ENCODE results near the gene CYP2W1. TPM values are rescaled to one million over a fixed set of nuclear protein-coding genes. Genes with fewer than 3 reads are reported as not detected.

Gene CYP2W1
- total RNA-seq, 1 donor from 2014 or later = not detected

GRCh38 chr7:947391-948210 is 35.4 kb upstream of the CYP2W1 start:
- H3K9me3 Mint-ChIP-seq = no peaks in the 10 kb centered on the region
- Histone ChIP-seq H3K4me2 (no peak overlapping the region), H3K9me3 (ENCODE audit: low read depth) (no peaks in the 10 kb centered on the region), H2AFZ (replicated peaks) (no peak overlapping the region), H4K20me1 (ENCODE audit: low read depth) (peaks cover under 1% of the 10 kb centered on the region), H3K27me3 (peaks cover 19% of the 10 kb centered on the region), H3K9ac (no peak overlapping the region), H3K27ac (no peak overlapping the region), H3K4me1 (no peaks in the 10 kb centered on the region), H3K36me3 (no peaks in the 10 kb centered on the region), H3K79me2 (ENCODE audit: low read depth) (no peaks in the 10 kb centered on the region), H3F3A (ENCODE audit: low read depth) (no peaks in the 10 kb centered on the region), H3K4me3 (no peak overlapping the region)
- H3K27me3 Mint-ChIP-seq (ENCODE audit: insufficient read depth, low read depth) = peaks cover 13% of the 10 kb centered on the region
- DNase-seq (ENCODE audit: low spot score) = no peak
- no peaks in the 10 kb centered on the region for H3K4me1 Mint-ChIP-seq
- no peak overlapping the region for H3K4me3 Mint-ChIP-seq
- TF ChIP-seq EZH2phosphoT487 (IDR thresholded peaks at IDR 0.05) (no peak), CTCF (IDR thresholded peaks at IDR 0.05) (no peak)
- H3K27ac Mint-ChIP-seq = no peak overlapping the region
- no peaks in the 10 kb centered on the region for H3K36me3 Mint-ChIP-seq

GRCh38 chr7:949021-949934 is 33.7 kb upstream of the CYP2W1 start:
- DNase-seq (ENCODE audit: low spot score) = no peak
- no peaks in the 10 kb centered on the region for H3K79me2 ChIP-seq (ENCODE audit: low read depth)
- H2AFZ ChIP-seq (replicated peaks) = no peak overlapping the region
- H3K36me3 ChIP-seq = no peaks in the 10 kb centered on the region
- no peak overlapping the region for H3K4me2 ChIP-seq
- no peak overlapping the region for H3K4me3 ChIP-seq
- H3K27me3 Mint-ChIP-seq (ENCODE audit: insufficient read depth, low read depth) = peaks cover 13% of the 10 kb centered on the region
- no peaks in the 10 kb centered on the region for H3K9me3 ChIP-seq (ENCODE audit: low read depth)
- H3F3A ChIP-seq (ENCODE audit: low read depth) = no peaks in the 10 kb centered on the region
- no peak overlapping the region for H3K4me3 Mint-ChIP-seq
- no peaks in the 10 kb centered on the region for H3K4me1 Mint-ChIP-seq
- H4K20me1 ChIP-seq (ENCODE audit: low read depth) = peaks cover 14% of the 10 kb centered on the region
- H3K4me1 ChIP-seq = peaks cover 5% of the 10 kb centered on the region
- peak overlapping the region; percentile 79 for H3K27ac Mint-ChIP-seq
- H3K27ac ChIP-seq = no peak overlapping the region
- TF ChIP-seq EZH2phosphoT487 (IDR thresholded peaks at IDR 0.05) (no peak), EZH2 (IDR thresholded peaks at IDR 0.05) (no peak), CTCF (IDR thresholded peaks at IDR 0.05) (no peak)
- H3K9me3 Mint-ChIP-seq = no peaks in the 10 kb centered on the region
- H3K27me3 ChIP-seq = peaks cover 30% of the 10 kb centered on the region
- H3K36me3 Mint-ChIP-seq = no peaks in the 10 kb centered on the region
- no peak overlapping the region for H3K9ac ChIP-seq

- H3K27me3 Mint-ChIP-seq (ENCODE audit: insufficient read depth, low read depth) = peaks cover 24% of the 10 kb centered on the region
- Histone ChIP-seq H3K4me1 (peaks cover 5% of the 10 kb centered on the region), H3K9me3 (ENCODE audit: low read depth) (no peaks in the 10 kb centered on the region), H3K4me2 (no peak overlapping the region), H3K4me3 (no peak overlapping the region), H3K79me2 (ENCODE audit: low read depth) (no peaks in the 10 kb centered on the region), H4K20me1 (ENCODE audit: low read depth) (peaks cover 22% of the 10 kb centered on the region), H3K27ac (no peak overlapping the region), H2AFZ (replicated peaks) (no peak overlapping the region), H3K9ac (no peak overlapping the region), H3F3A (ENCODE audit: low read depth) (peaks cover 5% of the 10 kb centered on the region), H3K36me3 (no peaks in the 10 kb centered on the region), H3K27me3 (peaks cover 48% of the 10 kb centered on the region)
- H3K36me3 Mint-ChIP-seq = no peaks in the 10 kb centered on the region
- TF ChIP-seq EZH2phosphoT487 (IDR thresholded peaks at IDR 0.05) (no peak), EZH2 (IDR thresholded peaks at IDR 0.05) (no peak), CTCF (IDR thresholded peaks at IDR 0.05) (no peak)
- no peak overlapping the region for H3K4me3 Mint-ChIP-seq
- DNase-seq (ENCODE audit: low spot score) = peak; percentile 1
- peaks cover 3% of the 10 kb centered on the region for H3K4me1 Mint-ChIP-seq
- no peak overlapping the region for H3K27ac Mint-ChIP-seq
- H3K9me3 Mint-ChIP-seq = no peaks in the 10 kb centered on the region
Measured at GRCh38 chr7:951881-952547, 31.0 kb upstream of the CYP2W1 start.
